NK-92 (cell line): ENCODE data around the gene IGLL5.
"Not testable (repeated sequence)": the region's sequence is repeated elsewhere in the genome, so short reads cannot be mapped to it uniquely, and the experiment has no call there.

Experiments
- DNase-seq: peaks from one replicate; lab custom pipeline; 2025; ENCODE audit not compliant: unreplicated experiment; lab: John Stamatoyannopoulos, UW

Gene IGLL5

DNA sequence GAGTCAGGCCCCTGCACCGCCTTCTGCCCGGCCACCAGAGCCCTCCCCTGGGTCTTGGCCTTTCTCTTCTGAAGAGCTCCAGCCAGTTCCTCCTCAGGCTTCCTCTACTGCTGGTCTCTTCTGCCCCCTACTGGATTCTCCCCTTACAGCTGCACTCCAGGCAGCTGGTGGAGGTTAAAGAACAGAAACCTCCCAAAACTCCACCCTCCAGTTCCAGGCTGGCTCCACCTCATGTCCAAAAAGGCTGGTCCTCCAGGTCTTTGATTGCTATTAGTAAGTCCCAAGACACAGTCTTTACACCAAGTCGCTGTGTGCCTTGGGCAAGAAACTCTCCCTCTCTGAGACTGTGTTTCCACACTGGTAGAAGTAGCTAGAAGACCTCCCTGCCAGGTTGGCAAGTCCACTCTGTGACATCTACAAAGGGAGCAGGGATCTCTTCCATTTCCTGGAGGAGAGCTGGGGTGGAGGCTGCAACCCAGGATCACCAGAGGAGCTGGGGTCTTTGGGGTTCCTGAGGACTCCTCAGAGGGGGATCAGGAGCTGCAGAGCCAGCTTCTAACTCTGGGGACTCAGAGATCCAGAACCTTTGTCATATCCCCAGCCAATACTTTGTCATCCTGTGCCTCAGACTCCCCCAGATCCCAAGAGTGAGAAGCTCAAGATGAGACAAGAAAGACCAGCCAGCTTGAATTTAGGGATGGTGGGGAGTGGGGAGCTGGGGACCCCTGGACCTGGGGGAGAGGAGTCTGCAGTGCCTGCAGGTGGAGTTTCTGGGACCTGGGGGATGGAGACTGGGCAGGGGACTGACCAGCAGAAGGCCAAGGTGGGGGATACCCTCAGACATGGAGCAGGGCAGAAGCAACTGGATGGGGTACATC lies 3.4 kb upstream of the IGLL5 start:
- DNase-seq = no peak

DNA sequence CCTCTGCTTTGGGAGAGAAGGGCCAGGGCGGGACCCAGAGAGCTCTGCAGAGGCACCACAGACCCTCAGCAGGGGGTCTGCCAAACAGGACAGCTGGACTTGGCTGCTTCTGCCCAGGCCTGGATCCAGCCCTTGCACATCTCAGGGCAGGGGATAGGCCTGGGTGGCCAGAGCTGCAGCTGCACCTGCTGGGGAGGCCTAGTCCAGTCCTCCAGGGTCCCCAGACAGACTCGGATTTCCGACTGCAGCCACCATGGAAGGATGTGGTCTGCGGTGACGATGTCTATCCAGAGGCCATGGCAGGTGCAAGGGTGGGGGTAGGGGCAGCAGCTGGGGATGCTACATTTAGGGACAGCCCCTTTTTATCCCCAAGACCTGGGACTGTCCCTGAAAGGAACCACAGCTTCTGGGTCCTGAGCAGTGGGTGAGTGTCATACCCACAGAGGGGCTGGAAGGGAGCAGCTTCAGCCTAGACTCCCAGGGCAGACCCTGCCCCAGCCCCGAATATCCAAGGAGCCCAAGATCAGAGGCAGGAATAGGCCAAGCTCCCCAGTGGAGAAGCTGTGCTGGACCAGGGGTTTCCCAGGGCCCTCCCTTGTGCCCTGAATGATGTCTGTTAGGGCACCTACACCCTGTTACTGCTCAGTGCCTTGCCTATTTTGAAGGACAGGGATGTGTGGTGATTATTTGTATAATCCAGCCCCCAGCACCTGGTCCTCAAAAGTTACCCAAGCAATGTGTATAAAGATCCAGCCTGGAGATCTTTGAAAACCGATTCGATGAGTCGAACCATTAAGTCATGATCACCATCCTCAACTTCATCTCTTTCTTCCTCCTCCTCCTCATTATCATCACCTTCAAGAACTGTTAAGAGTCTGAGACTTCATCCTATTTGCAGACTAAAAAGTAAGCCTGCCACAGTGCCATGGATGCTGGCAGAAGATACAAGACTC lies 2.5 kb upstream of the IGLL5 start:
- no peak for DNase-seq

DNA sequence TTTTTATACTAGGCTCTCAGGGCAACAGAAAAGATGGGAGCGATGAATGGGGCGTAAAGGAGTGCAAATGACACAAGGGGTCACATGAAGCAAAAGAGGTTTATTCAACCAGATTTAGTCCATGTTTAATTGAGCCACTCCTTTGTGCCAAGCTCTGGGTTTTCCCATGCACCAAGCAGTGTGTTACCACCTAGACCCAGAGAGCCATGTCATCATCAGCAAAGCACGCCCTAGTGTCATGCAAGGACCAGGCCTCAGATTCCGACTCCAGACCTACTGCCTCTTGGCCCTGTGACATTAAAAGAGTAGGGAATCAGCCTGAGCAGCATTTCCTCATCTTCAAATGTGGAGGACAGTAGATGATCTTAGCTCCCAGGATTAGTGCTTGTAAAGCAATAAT lies 1.1 kb upstream of the IGLL5 start:
- no peak for DNase-seq

DNA sequence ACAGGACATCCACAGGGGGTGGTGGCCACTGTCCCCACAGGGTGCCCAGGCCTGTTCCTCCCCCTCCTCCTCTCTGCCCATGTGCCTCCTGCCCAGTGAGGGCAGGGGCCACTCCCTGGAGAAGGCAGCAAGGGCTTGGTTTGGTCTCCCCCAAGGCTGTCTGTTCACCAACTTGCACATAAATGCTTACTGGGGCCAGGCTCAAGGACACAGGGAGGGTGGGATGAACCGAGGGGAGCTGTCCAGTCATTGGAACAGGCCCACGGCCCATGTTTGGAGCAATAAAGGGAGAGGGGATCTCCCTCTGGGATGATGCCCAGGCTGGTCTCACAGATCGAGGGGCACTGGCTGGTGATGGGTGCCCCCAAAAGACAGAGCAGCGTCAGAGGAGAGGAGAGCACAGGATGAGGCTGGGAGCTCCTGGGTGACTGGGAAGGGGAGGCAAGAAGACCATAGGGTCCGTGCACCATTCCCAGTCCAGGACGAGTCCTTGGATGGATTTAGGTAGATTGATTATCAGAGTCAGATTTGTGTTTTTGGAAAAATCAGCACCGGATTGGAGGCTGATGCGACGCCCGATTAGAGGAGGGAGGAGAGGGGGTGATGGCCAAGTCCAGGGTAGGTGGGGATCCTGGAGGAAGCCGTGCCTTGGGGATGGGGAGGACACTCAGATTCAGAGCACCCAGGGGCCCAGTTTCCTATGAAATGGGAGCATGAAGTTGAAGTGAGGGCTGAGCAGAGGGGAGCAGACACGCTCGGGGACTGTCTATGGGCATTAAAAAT lies 1.1 kb downstream of the IGLL5 start:
- no peak for DNase-seq

DNA sequence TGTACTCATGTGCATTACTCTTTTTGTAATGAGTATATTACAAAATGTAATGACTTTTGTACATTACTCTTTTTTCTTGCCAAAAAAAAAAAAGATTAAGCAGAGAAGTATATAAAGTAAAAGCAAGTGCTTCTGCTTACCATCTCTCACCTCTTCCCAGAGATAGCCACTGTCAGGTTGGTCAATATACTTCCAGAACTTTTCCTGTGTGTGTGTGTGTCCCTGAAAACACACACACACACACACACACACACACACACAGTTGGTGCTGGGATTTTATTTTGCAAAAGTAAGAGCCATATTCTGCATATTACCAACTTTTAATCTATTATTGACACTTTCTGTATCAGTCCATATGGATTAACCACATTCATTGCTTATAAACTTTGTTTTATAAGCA lies 2.5 kb downstream of the IGLL5 start:
- DNase-seq = no peak

DNA sequence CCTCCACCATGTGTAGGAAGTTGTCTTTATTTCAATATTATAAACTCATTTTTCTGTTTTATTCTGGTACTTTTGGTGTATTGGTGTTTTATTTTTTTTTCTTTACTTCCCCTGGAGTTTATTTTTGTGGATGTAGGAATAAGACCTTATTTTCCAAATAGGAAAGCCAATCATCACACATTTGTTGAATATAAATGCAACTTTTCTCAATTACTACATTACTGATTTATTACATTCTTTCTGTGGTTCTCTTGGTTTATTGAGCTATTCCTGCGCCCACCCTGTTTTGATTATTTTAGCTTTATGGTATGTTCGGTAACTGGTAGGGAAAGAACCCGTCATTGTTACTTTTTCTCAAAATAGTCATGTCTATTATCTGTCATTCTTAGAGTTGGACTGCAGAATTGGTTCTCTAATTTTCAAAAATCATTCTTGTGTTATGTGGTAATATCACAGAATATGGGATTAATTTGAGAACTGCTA lies 3.6 kb downstream of the IGLL5 start:
- DNase-seq = no peak

DNA sequence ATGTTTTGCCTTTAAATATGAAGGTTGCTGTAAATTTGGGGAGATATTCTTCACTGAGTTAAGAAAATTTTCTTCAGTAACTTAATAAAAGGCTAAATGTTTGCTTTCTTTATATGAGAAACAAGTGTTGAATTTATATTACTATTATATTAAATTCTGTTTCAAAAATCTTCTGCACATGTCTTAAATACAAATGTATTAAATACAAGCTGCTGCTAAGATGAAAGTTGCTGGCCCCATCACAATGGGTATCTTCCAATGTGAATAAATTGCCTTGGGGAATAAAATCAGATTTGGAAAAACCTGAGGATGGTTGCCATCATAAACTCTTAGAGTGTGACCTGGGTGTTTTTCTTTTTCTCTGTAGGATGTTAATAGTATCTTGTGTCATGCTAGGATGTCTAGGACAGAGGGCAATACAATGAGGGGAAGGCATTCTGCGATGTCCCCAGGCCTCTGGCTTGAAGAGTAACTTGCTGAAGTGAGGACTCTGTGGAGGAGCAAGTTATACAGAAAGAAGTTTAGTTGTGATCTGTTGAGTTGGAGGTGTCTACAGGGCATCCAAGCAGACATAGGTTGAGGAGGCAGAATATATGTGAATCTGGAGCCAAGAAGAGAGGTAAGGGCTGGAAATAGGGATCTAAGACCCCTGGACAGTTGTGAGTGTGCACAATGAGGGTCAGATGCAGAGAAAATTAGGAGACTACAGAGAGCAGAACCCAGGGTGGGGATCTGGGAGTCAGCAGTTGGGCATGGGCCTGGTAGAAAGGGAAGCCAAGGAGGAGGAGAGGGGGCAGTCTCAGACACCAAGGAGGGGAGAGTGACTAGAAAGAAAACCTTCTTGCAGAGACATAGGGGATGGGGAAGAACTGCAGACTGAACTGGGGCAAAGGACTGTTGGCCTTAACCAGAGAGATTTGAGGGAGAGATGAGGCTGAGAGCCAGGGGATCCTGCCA lies 4.8 kb downstream of the IGLL5 start:
- no peak for DNase-seq

DNA sequence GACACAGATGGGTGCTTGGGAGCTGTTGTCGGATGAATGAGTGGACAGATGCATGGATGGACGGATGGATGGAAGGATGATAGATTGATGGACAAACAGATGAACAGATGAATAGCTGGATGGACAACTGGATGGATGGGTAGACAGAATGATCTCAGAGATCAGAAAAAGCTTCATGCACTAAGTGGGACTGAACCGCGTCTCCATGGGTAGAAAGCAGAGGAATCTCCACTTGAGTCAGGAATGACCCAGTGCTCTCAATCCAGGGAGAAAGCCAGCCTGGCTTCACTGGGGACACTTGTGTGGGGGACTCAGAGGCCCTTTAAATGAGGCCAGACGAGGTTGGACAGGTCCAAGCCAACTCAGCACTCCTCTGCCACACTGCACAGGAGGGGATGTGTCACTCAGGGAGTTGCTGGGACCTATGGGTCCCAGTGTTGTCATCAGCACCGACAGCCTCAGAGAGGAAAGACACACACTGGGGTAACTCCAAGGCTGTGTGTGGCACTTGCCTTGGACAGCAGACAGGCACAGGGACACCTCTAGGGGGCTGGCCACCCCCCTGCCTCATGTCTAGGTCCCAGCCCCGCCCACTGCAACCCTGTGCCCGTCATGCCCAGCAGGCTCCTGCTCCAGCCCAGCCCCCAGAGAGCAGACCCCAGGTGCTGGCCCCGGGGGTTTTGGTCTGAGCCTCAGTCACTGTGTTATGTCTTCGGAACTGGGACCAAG lies 5.6 kb downstream of the IGLL5 start:
- no peak for DNase-seq

DNA sequence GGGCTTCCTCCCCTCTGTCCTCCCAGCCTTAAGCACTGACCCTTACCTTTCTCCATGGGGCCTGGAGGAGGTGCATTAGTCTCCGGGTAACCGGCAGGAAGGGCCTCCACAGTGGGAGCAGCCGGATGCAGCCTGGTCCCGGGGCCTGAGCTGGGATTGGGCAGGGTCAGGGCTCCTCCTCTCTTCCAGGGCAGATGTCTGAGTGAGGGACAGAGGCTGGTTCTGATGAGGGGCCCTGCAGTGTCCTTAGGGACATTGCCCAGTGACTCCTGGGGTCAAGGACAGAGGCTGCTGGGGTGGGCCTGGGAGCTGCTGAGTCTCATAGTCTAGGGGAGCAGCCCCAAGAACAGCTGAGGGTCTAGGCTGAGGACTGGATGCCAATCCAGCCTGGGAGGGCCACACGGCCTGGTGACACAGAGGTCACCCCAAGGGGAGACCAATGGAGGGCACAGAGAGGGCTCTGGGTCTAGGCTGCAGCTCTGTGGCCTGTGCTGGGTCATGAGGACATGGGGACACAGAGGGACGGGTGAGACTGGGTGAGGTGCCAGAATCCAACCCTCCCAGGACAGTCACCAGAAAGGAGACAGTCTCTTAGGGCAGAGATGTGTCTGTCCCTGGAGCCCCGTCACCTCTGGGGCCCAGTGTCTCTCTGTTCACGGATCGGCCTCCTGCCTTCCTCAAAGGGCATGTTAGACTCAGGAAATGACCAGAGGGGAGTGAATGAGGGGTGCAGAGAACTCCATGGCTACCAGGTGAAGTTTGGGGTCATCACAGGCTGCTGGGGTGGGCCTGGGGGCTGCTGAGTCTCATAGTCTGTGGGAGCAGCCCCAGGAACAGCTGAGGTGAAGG lies 6.5 kb downstream of the IGLL5 start:
- DNase-seq = no peak

DNA sequence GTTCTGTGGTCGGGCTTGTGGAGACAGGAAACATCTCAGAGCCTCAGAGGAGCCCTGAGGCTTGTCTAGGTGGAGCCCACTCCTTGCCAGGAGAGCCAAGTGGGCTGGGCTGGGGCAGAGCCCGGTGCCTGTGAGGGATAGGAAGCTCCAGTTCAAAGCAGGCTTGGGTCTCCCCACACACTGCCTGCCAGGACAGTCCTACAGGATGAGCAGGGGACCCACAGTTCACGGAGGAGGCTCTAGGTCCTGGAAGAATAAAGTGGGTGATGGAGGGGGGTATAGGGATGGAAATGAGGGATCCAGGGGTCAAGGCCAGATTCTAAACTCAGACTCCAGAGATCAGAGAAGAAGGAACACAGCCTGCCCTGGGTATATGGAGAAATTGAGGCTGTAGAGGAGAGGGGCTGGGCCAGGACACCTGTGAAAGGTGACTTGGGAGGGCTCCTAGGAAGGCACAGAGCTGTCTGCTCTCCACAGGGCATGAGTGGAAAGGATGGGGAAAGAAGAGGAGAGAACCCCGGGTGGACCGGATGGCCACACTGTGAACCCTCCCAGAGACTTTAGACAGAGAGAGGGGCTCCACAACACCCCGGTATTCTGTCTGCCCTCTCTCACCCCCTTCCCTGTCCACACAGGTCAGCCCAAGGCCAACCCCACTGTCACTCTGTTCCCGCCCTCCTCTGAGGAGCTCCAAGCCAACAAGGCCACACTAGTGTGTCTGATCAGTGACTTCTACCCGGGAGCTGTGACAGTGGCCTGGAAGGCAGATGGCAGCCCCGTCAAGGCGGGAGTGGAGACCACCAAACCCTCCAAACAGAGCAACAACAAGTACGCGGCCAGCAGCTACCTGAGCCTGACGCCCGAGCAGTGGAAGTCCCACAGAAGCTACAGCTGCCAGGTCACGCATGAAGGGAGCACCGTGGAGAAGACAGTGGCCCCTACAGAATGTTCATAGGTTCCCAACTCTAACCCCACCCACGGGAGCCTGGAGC lies 7.4 kb downstream of the IGLL5 start:
- no peak for DNase-seq

DNA sequence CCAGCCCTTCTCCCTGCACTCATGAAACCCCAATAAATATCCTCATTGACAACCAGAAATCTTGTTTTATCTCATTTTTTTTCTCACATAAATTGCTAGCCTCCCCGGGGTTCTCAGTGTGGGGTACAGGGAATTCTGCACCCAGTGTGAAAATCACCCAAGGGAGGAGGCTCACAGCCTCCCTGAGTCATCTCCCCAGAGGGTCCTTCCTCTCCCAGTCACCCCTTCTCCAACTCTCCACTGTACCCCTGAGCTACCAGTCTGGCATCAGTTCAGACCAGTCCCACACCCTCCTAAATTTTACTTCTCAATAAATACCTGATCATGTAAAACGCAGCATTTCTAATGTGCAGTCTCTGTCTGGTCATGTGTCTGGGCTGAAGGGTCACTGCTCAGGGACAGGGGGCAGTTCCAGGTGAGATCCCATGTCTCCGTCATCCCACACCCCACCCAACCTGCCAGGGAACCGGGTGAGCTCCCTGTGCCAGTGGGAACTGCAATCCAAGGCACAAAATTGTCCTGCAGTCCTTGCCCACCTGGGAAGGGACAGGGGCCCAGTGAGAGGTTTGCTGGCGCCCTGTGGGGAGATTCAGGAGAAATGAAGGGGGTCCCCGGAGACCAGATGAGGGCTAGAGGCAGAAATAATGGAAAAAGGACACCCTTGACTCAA lies 8.3 kb downstream of the IGLL5 start:
- no peak for DNase-seq

DNA sequence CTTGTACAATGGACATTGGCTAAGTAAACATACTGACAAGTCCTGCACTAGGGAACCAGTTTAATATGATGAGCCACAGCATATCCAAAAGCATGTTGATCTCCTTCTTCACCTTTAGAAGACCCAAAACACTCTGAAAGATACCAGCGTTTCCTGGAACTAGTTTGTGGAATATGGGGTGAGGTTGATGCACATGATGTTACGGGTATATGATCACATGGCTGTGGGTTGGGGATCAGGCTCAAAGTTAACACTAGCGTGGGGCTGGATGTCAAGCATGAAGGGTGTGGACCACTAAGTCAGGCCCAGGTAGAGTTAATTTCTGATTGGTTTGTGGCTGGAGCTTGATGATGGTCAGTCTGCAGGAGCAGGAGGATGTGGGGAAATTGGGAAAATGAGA lies 9.0 kb downstream of the IGLL5 start:
- DNase-seq = no peak

DNA sequence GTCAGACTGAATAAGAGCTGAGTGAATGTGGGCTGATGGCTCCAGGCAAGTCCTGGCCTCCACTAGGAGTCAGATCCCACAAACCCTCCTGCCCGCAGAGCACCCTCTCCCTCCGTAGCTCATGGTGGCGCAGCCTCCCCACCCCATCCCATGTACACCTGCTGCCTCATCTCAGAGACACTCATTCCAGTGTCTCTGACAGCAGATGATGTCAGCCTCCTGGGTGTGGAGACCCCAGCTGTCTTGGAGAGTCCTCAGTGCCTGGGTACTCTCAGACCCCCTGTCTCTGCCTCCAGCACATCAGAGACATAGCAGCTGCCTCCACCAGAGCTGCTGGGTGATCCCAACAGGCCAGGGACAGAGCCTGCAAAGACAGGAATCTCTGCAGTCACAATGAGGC lies 9.5 kb downstream of the IGLL5 start:
- no peak for DNase-seq

DNA sequence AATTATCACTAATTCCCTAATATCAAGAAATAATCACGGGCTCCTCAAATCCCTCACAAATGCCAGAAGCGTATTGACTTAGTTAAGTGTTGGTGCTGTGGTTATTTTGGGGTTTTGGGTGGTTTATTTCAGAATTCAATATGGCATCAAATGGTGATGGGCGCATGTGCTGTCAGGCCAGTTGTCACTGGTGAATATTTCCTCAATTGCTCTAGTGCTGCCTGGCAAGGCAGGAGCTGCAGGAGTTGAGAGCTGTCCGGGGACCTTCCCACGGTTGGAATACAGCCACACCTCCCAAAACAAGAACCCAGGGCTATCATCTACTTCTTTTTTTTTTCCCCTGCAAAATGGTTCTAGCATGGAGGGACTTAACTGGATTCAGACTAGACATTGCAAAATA lies 10.3 kb downstream of the IGLL5 start:
- no peak for DNase-seq

DNA sequence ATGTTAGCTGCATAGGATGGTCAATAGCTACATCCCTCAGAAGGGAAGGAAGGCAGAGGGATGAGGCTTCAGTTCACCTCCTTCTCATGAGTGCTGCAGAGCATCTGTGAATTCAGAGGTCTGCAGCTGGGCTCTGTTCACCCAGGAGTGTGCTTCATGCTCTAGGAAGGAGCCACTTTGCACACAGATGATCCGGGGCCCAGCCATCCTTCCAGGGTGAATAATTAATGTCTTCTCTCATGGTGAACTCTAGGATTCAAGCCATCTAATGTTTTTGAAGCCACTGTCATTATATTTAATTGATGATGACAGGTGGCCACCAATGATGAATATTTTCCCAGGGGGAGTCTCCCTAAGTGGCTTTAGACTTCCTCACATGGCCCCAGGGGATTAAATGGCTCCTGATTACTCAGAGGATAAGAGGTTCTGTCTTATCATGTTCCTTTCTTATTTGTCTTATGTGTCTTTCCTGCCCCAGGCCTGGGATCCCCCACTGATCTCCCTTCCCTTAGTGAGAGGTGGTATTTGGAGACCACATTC lies 10.9 kb downstream of the IGLL5 start:
- not testable (repeated sequence) for DNase-seq

DNA sequence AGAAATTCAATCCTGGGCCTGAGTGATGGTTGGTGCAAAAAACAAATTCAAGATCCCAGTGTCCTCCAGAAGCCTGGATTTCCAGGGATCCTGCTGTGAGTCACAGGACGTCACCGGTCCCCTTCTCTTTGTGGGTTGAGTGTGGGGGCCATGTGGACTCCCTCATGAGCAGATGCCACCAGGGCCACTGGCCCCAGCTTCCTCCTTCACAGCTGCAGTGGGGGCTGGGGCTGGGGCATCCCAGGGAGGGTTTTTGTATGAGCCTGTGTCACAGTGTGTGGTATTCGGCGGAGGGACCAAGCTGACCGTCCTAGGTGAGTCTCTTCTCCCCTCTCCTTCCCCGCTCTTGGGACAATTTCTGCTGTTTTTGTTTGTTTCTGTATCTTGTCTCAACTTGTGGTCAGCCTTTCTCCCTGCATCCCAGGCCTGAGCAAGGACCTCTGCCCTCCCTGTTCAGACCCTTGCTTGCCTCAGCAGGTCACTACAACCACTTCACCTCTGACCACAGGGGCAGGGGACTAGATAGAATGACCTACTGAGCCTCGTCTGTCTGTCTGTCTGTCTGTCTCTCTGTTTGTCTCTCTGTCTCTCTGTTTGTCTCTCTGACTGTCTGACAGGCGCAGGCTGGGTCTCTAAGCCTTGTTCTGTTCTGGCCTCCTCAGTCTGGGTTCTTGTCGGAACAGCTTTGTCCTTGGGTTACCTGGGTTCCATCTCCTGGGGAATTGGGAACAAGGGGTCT lies 11.9 kb downstream of the IGLL5 start:
- DNase-seq = not testable (repeated sequence)
